Natural killer cell treated with Interleukin-12 subunit alpha and Interleukin-12 subunit beta and Interleukin-15 and Interleukin-18, amount 100 ng/mL, for 72 hours (primary cell): ENCODE data around the gene FDPS. TPM values are rescaled to one million over a fixed set of nuclear protein-coding genes. Genes with fewer than 3 reads are reported as not detected.

Experiments
- ATAC-seq, 2 donors: fragments of 150-1000 bp; cut with Tn5 transposase in 1 of 2; sonication (Bioruptor Pico), chemical (Tn5 transposase) in 1 of 2; 2 replicates each; pipeline ENCODE4 v1.10.0; 2021
- DNase-seq: peaks from one replicate; pipeline ENCODE4 v3.0.0; 2022; ENCODE audit warnings: low spot score
- H3K27ac Mint-ChIP-seq, 2 donors: 1 replicate in 1 of 2; 2 replicates in 1 of 2; pipeline ENCODE4 v1.8.0; 2022; ENCODE audit warnings: mixed read lengths in 2 of 2, mild to moderate bottlenecking in 1 of 2, moderate library complexity in 1 of 2
- H3K27me3 Mint-ChIP-seq, 2 donors: 1 replicate in 1 of 2; 2 replicates in 1 of 2; pipeline ENCODE4 v1.8.0; 2022; ENCODE audit warnings: mixed read lengths in 2 of 2
- H3K36me3 Mint-ChIP-seq: one replicate; pipeline ENCODE4 v1.8.0; 2022; ENCODE audit warnings: mixed read lengths
- H3K4me1 Mint-ChIP-seq, 2 donors: 1 replicate in 1 of 2; 2 replicates in 1 of 2; pipeline ENCODE4 v1.8.0; 2022; ENCODE audit warnings: low read depth in 2 of 2, mixed read lengths in 2 of 2, mild to moderate bottlenecking in 1 of 2
- H3K4me3 Mint-ChIP-seq: one replicate; pipeline ENCODE4 v1.8.0; 2022; ENCODE audit warnings: mixed read lengths
- H3K9me3 Mint-ChIP-seq: 2 replicates; pipeline ENCODE4 v1.8.0; 2022; ENCODE audit warnings: mixed read lengths
- total RNA-seq, 2 donors: library from RNA; stranded (reverse); gene quantifications; one replicate each; pipeline ENCODE4 v1.2.3, GENCODE V29; 2022

FDPS gene
- total RNA-seq: 100 to 1,000 TPM; 251 to 386 TPM

- ATAC-seq: peak; percentile 99
- H3K4me1 Mint-ChIP-seq: peaks cover 22 to 36% of the 10 kb centered on the region in 2 donors
- no peaks in the 10 kb centered on the region for H3K9me3 Mint-ChIP-seq
These were observed at the start of gene FDPS for GRCh38 chr1:155308493-155309422. TSS of gene FDPS (plus strand) at chr1:155308866. CDS start at chr1:155309790, 924 bp downstream.

GRCh38 chr1:155260276-155260675 is 48.4 kb upstream of the FDPS start:
- no peak for DNase-seq
- Mint-ChIP-seq H3K4me3 (no peak overlapping the region), H3K4me1 (peaks cover 39 to 48% of the 10 kb centered on the region in 2 donors), H3K9me3 (no peaks in the 10 kb centered on the region), H3K27me3 (no peaks in the 10 kb centered on the region), H3K36me3 (peaks cover 32% of the 10 kb centered on the region), H3K27ac (peak overlapping the region in 1 of 2 donors; percentile 99)
- ATAC-seq: no peak

More at GRCh38 chr1:155308493-155309422, at the start of gene FDPS:
- peak within 1 kb of the TSS; percentile 86 to 95 for H3K27ac Mint-ChIP-seq
- H3K27me3 Mint-ChIP-seq: no peaks in the 10 kb centered on the region
- H3K4me3 Mint-ChIP-seq: peak within 1 kb of the TSS; percentile 98
- peaks cover 9% of the 10 kb centered on the region for H3K36me3 Mint-ChIP-seq
- DNase-seq: peak; percentile 99

DNA sequence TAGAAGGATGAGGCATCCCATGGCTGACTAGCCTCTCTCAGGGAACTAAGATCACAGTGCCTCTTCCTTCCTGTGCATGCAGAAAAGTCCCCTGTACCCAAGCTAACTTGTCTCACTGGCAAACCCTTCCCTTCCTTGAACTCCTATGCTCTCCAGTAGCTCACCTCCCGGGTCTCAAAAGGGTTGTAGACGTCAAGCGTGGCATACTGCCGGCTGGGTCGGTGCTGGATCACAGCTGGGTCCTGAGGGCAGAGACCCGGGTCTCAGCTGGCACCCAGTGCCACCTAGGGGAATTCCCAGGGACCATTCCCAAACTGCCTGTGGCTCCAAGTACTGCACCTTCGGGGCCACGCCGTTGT is 47.2 kb upstream of the FDPS start:
- peaks cover 39% of the 10 kb centered on the region for H3K36me3 Mint-ChIP-seq
- DNase-seq: no peak

GRCh38 chr1:155261852-155262673 is 46.6 kb upstream of the FDPS start, which contains the start of gene SCAMP3:
TSS of gene SCAMP3 (minus strand) at chr1:155262360. CDS start at chr1:155262151, 209 bp downstream.
- Mint-ChIP-seq H3K27me3 (no peaks in the 10 kb centered on the region), H3K27ac (peak within 1 kb of the TSS; percentile 90 to 99), H3K9me3 (no peaks in the 10 kb centered on the region), H3K4me3 (peak within 1 kb of the TSS; percentile 98), H3K4me1 (peaks cover 39% of the 10 kb centered on the region in 2 donors), H3K36me3 (peaks cover 37% of the 10 kb centered on the region)
- ATAC-seq (peak; percentile 98 to 99), DNase-seq (peak; percentile 96)

More for the DNA sequence above, 47.2 kb upstream of the FDPS start:
- no peaks in the 10 kb centered on the region for H3K27me3 Mint-ChIP-seq
- H3K27ac Mint-ChIP-seq: peak overlapping the region; percentile 90 to 99
- H3K4me3 Mint-ChIP-seq: peak overlapping the region; percentile 98
- no peaks in the 10 kb centered on the region for H3K9me3 Mint-ChIP-seq
- peak in 1 of 2 donors; percentile 28 for ATAC-seq
- peaks cover 39 to 44% of the 10 kb centered on the region in 2 donors for H3K4me1 Mint-ChIP-seq

GRCh38 chr1:155263067-155263466 is 45.6 kb upstream of the FDPS start:
- no peak for ATAC-seq
- Mint-ChIP-seq H3K4me3 (peak overlapping the region; percentile 98), H3K9me3 (no peaks in the 10 kb centered on the region), H3K36me3 (peaks cover 41% of the 10 kb centered on the region), H3K4me1 (peaks cover 39% of the 10 kb centered on the region in 2 donors), H3K27ac (peak overlapping the region; percentile 90 to 99), H3K27me3 (no peaks in the 10 kb centered on the region)
- DNase-seq: no peak

GRCh38 chr1:155266553-155266952 is 42.1 kb upstream of the FDPS start:
- no peaks in the 10 kb centered on the region for H3K9me3 Mint-ChIP-seq
- no peaks in the 10 kb centered on the region for H3K27me3 Mint-ChIP-seq
- no peak overlapping the region for H3K27ac Mint-ChIP-seq
- peaks cover 50% of the 10 kb centered on the region for H3K36me3 Mint-ChIP-seq
- peaks cover 32 to 37% of the 10 kb centered on the region in 2 donors for H3K4me1 Mint-ChIP-seq
- DNase-seq (no peak), ATAC-seq (no peak)
- H3K4me3 Mint-ChIP-seq: no peak overlapping the region

DNA sequence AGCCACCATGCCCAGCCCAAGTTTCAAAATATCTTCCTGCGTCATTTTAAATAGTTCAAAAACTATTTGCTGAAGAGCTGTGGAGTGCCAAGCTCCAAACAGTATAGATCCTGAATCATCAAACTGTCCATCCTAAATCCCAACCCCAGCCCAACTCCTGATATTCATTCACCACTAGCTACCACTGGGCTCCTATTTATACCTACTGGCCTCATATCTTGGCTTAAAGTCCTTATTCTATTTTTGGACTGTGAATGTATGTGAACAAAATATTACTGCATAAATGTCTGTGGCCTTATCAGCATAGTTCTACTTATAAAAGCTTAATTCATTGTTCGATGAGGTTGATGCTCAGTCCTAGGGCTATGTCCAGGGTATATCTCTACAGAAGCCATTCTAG is 41.3 kb upstream of the FDPS start:
- no peaks in the 10 kb centered on the region for H3K9me3 Mint-ChIP-seq
- DNase-seq (no peak), ATAC-seq (no peak)
- peaks cover 26 to 34% of the 10 kb centered on the region in 2 donors for H3K4me1 Mint-ChIP-seq
- no peak overlapping the region for H3K4me3 Mint-ChIP-seq
- H3K27ac Mint-ChIP-seq: no peak overlapping the region
- H3K27me3 Mint-ChIP-seq: no peaks in the 10 kb centered on the region
- peaks cover 50% of the 10 kb centered on the region for H3K36me3 Mint-ChIP-seq

GRCh38 chr1:155268630-155269029 is 40.0 kb upstream of the FDPS start:
- H3K27ac Mint-ChIP-seq: no peak overlapping the region
- DNase-seq: no peak
- H3K27me3 Mint-ChIP-seq: no peaks in the 10 kb centered on the region
- ATAC-seq: no peak
- H3K4me3 Mint-ChIP-seq: no peak overlapping the region
- H3K36me3 Mint-ChIP-seq: peaks cover 52% of the 10 kb centered on the region
- no peaks in the 10 kb centered on the region for H3K9me3 Mint-ChIP-seq
- H3K4me1 Mint-ChIP-seq: peaks cover 23 to 29% of the 10 kb centered on the region in 2 donors

- no peak overlapping the region for H3K27ac Mint-ChIP-seq
- no peaks in the 10 kb centered on the region for H3K27me3 Mint-ChIP-seq
- peaks cover 45% of the 10 kb centered on the region for H3K36me3 Mint-ChIP-seq
- peaks cover 22 to 30% of the 10 kb centered on the region in 2 donors for H3K4me1 Mint-ChIP-seq
- no peak overlapping the region for H3K4me3 Mint-ChIP-seq
- H3K9me3 Mint-ChIP-seq: no peaks in the 10 kb centered on the region
- ATAC-seq (no peak), DNase-seq (no peak)
These were observed 39.3 kb upstream of the FDPS start for GRCh38 chr1:155269381-155269780.

DNA sequence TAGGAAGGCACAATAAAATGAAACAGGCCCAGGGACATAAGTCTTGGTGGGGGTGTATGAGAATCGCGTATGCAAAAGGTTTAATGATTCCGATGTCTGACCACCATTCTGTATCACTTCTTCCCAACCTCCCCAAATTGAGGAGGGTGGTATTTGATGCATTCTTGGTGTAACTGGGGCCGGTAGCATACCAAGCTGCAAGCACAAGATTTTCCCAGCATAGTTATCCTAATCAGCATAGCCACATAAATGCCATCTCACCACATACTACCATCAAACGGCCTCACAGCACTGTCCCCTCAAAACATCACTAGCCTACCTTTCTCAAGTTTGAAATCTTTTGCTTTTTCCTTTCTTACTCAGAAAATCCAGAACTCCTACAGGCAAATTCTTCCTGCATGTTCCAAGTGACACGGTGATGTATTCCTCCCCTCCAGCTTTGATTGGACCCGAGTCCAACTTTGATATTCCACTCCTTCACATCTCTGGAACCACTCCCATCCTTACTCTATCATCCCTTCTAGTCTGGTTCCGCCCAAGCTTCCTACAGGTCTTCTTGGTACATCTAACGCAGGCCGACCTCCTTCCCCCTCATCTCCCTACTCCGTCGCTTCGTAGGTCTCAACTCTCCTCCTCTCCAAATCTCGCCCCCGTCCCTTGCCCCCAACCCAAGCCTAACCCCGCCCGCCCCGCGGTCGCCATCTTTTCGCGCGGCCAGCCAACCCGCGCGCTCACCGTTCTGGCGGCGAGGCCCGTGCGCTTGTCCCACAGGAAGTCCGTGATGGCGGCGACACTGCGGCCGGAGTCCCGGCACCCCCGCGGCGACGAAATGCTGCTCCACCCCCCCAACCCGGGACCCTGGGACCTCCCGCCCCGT is 36.0 kb upstream of the FDPS start:
- peak; percentile 61 to 65 for ATAC-seq
- peak overlapping the region; percentile 93 for H3K4me3 Mint-ChIP-seq
- H3K36me3 Mint-ChIP-seq: peaks cover 25% of the 10 kb centered on the region
- no peaks in the 10 kb centered on the region for H3K27me3 Mint-ChIP-seq
- no peaks in the 10 kb centered on the region for H3K9me3 Mint-ChIP-seq
- H3K4me1 Mint-ChIP-seq: peaks cover 40 to 42% of the 10 kb centered on the region in 2 donors
- H3K27ac Mint-ChIP-seq: peak overlapping the region; percentile 75 to 83
- no peak for DNase-seq

- H3K27ac Mint-ChIP-seq: peak within 1 kb of the TSS; percentile 75 to 83
- DNase-seq: peak; percentile 99
- ATAC-seq: peak; percentile 94 to 95
- no peaks in the 10 kb centered on the region for H3K27me3 Mint-ChIP-seq
- peaks cover 42 to 43% of the 10 kb centered on the region in 2 donors for H3K4me1 Mint-ChIP-seq
- H3K36me3 Mint-ChIP-seq: peaks cover 20% of the 10 kb centered on the region
- no peaks in the 10 kb centered on the region for H3K9me3 Mint-ChIP-seq
- peak within 1 kb of the TSS; percentile 93 for H3K4me3 Mint-ChIP-seq
These were observed 35.1 kb upstream of the FDPS start, which contains the start of gene CLK2 for GRCh38 chr1:155273343-155274245. TSS of gene CLK2 (minus strand) at chr1:155273504. CDS start at chr1:155270977, 2,527 bp downstream.
